HG03175 (cell line): ENCODE measurements around the gene EFEMP1.
"Not testable (repeated sequence)": the region's sequence is repeated elsewhere in the genome, so short reads cannot be mapped to it uniquely, and the experiment has no call there.

Source experiments
- ATAC-seq: cut with Tn5 transposase; IDR thresholded peaks from one replicate; pipeline ENCODE4 v1.9.1; 2021; ENCODE audit warnings: mild to moderate bottlenecking, moderate library complexity; ENCODE audit not compliant: unreplicated experiment

EFEMP1 gene

DNA sequence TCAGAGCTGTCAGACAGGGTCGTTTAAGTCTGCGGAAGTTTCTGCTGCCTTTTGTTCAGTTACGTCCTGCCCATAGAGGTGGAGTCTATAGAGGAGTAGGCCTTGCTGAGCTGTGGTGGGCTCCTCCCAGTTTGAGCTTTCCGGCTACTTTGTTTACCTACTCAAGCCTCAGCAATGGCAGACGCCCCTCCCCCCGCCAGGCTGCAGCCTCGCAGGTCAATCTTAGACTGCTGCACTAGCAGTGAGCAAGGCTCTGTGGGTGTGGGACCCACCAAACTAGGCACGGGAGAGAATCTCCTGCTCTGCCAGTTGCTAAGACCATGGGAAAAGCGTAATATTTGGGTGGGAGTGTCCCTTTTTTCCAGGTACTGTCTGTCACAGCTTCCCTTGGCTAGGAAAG lies 86.5 kb downstream of the EFEMP1 start:
- ATAC-seq: no peak

DNA sequence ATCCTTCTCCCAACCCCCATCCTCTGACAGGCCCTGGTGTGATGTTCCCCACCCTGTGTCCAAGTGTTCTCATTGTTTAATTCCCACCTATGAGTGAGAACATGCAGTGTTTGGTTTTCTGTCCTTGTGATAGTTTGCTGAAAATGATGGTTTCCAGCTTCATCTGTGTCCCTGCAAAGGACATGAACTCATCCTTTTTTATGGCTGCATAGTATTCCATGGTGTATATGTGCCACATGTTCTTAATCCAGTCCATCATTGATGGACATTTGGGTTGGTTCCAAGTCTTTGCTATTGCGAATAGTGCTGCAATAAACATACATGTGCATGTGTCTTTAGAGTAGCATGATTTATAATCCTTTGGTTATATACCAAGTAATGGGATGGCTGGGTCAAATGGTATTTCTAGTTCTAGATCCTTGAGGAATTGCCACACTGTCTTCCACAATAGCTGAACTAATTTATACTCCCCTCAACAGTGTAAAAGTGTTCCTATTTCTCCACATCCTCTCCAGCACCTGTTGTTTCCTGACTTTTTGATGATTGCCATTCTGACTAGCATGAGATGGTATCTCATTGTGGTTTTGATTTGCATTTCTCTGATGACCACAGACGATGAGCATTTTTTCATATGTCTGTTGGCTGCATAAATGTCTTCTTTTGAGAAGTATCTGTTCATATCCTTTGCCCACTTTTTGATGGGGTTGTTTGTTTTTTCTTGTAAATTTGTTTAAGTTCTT lies 91.7 kb downstream of the EFEMP1 start:
- ATAC-seq: not testable (repeated sequence)

DNA sequence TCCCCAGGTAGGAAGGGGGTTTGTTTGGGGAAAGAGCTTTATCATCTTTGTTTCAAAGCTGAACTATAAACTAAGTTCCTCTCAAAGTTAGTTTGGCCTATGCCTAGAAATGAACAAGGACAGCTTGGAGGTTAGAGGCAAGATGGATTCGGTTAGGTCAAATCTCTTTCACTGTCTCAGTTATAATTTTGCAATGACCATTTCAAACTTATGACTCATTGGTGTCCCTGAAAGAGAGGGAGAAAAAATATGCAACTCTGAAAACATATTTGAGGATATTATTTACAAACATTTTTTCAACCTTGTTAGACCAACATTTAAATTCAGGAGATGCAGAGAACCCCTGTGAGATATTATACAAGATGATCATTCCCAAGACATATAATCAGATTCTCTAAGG lies 95.7 kb downstream of the EFEMP1 start:
- ATAC-seq: no peak

DNA sequence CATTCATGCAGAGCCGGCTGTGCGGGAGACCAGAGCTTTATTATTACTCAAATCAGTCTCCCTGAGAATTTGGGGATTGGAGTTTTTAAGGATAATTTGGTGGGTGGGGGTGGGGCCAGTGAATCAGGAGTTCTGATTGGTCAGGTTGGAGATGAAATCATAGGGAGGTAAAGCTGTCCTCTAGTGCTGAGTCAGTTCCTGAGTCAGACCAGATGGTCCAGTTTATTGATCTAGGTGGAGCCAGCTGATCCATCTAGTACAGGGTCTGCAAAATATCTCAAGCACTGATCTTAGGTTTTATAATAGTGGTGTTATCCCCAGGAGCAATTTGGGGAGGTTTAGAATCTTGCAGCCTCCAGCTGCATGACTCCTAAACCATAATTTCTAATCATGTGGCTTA lies 96.2 kb downstream of the EFEMP1 start:
- ATAC-seq: not testable (repeated sequence)

DNA sequence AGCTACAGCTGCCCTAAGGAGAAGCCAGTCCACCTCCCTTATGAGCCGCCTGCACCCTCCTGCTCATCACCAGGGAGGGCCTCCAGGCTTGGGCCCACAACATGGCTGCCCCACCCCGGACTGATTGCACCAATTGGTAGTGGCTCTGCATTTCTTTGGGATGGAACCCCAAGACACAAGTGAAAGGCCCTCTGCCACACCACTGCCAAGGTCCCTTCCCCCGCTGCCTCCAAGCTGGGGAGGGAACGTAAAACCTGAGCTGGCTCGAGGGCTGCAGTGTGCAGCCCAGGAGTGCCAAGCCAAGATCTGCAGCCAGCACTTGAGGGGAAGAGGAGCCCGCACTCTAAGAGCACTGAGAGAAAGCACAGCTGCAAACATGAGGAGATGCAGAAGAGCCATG lies 97.3 kb downstream of the EFEMP1 start:
- no peak for ATAC-seq

DNA sequence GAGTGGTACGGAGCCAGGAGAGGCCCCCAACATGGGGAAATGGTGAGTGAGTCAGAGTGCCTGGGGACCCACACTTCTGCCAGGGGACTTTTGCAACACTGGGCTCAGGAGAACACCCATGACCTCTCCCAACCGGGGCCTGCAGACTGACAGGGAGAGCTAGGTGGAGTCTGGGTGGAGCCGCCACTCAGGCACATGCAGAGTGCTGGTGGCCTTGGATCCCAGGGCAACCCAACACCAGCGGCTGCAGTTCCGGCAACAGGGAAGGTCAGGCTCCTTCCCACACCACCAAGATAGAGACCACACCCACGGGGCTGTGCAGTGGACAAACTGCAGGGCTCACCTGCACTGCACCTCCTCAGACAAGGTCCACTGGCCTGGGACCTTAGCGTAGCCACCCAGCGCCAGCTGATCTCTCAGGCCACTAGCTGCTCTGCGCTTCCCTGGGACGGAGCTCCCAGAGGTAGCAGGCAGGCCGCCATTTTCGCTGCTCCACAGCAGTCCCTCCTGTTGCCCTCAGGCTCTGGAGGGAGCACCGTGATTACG lies 99.0 kb downstream of the EFEMP1 start:
- no peak for ATAC-seq
